IMR-90 (cell line): Measurements from ENCODE around the gene LEKR1. TPM values are rescaled to one million over a fixed set of nuclear protein-coding genes. Genes with fewer than 3 reads are reported as not detected.

Source experiments
- ATAC-seq: fragments of 200-7000 bp; cut with Tn5 transposase; 2 replicates; pipeline ENCODE4 v1.9.1; 2020; ENCODE audit warnings: low read depth, mild to moderate bottlenecking, moderate library complexity
- BruUV-seq: library from RNA; stranded (reverse); fragments of 400-500 nt; replicated peaks from 2 replicates; lab custom pipeline; 2021; lab: Mats Ljungman, UMichigan
- CTCF ChIA-PET: fragments of 300-600 bp; formaldehyde crosslinking; extraction: SDS; loops from one replicate; lab custom pipeline; 2021; ENCODE audit warnings: antibody characterized with exemption; lab: Yijun Ruan, JAX
- POLR2A ChIA-PET: fragments of 300-600 bp; sonication (Branson Sonifier 250); formaldehyde crosslinking; loops from one replicate; lab custom pipeline; 2022; ENCODE audit warnings: antibody characterized with exemption; ENCODE audit not compliant: unreplicated experiment; lab: Charles Lee
- DNase-seq: peaks from one replicate; pipeline ENCODE4 v3.0.0; 2013
- H2AFZ ChIP-seq: replicated peaks from 2 replicates; pipeline ENCODE3; 2013; ENCODE audit warnings: low read length, mild to moderate bottlenecking; ENCODE audit not compliant: poor library complexity
- H2AK5ac ChIP-seq: 2 replicates; pipeline ENCODE4 v1.6.1; 2013; ENCODE audit warnings: low read depth, low read length, inconsistent platforms
- H2AK9ac ChIP-seq: replicated peaks from 2 replicates; pipeline ENCODE3; 2013; ENCODE audit warnings: mild to moderate bottlenecking, low read depth, low read length, moderate library complexity; ENCODE audit not compliant: poor library complexity
- H2BK120ac ChIP-seq: 2 replicates; pipeline ENCODE4 v1.6.1; 2013; ENCODE audit warnings: low read depth, low read length, inconsistent platforms
- H2BK15ac ChIP-seq: 3 replicates; pipeline ENCODE4 v1.6.1; 2013; ENCODE audit warnings: low read depth, low read length, inconsistent platforms
- H2BK20ac ChIP-seq: 2 replicates; pipeline ENCODE4 v1.6.1; 2013; ENCODE audit warnings: low read depth, mild to moderate bottlenecking, inconsistent platforms, low read length, moderate library complexity
- H2BK5ac ChIP-seq: 2 replicates; pipeline ENCODE4 v1.6.1; 2013; ENCODE audit warnings: mild to moderate bottlenecking, low read depth, low read length, inconsistent platforms; ENCODE audit not compliant: poor library complexity, severe bottlenecking
- H3K14ac ChIP-seq: replicated peaks from 2 replicates; pipeline ENCODE4 v1.6.1; 2013; ENCODE audit warnings: low read depth, low read length, inconsistent platforms
- H3K18ac ChIP-seq: 2 replicates; pipeline ENCODE4 v1.6.1; 2013; ENCODE audit warnings: low read depth, low read length, control low read depth
- H3K23ac ChIP-seq: 2 replicates; pipeline ENCODE4 v1.6.1; 2013; ENCODE audit warnings: low read depth, low read length, inconsistent platforms
- H3K27ac ChIP-seq: 2 replicates; pipeline ENCODE4 v1.5.1; 2013; ENCODE audit warnings: mild to moderate bottlenecking, control low read depth, low read length; ENCODE audit not compliant: insufficient read depth
- H3K27me3 ChIP-seq: 2 replicates; pipeline ENCODE4 v1.6.1; 2013; ENCODE audit warnings: low read length; ENCODE audit not compliant: control insufficient read depth, insufficient read depth
- H3K36me3 ChIP-seq: 2 replicates; pipeline ENCODE4 v1.6.1; 2013; ENCODE audit warnings: low read length, mixed read lengths; ENCODE audit not compliant: control insufficient read depth, insufficient read depth
- H3K4ac ChIP-seq: 2 replicates; pipeline ENCODE4 v1.6.1; 2013; ENCODE audit warnings: low read depth, low read length, inconsistent platforms
- H3K4me1 ChIP-seq: 2 replicates; pipeline ENCODE4 v1.6.1; 2013; ENCODE audit warnings: low read length, mixed read lengths; ENCODE audit not compliant: control insufficient read depth, insufficient read depth
- H3K4me2 ChIP-seq: 2 replicates; pipeline ENCODE4 v1.6.1; 2013; ENCODE audit warnings: low read depth, mild to moderate bottlenecking, control low read depth, low read length, moderate library complexity
- H3K4me3 ChIP-seq: 2 replicates; pipeline ENCODE4 v1.5.1; 2013; ENCODE audit warnings: low read depth, mild to moderate bottlenecking, control low read depth, low read length, moderate library complexity; ENCODE audit not compliant: insufficient read depth
- H3K56ac ChIP-seq: 2 replicates; pipeline ENCODE4 v1.6.1; 2013; ENCODE audit warnings: low read length, inconsistent platforms; ENCODE audit not compliant: insufficient read depth; ENCODE audit errors: extremely low read depth
- H3K79me1 ChIP-seq, 2 experiments: 2 replicates each; pipeline ENCODE4 v1.6.1; 2013; ENCODE audit warnings: low read length in 2 of 2, inconsistent platforms in 1 of 2, low read depth in 1 of 2
- H3K9ac ChIP-seq: 2 replicates; pipeline ENCODE4 v1.6.1; 2013; ENCODE audit warnings: low read depth, low read length, control low read depth
- H3K9me1 ChIP-seq: 2 replicates; pipeline ENCODE4 v1.6.1; 2013; ENCODE audit warnings: low read length, inconsistent platforms; ENCODE audit not compliant: insufficient read depth
- H3K9me3 ChIP-seq: 2 replicates; pipeline ENCODE4 v1.6.1; 2013; ENCODE audit warnings: low read length; ENCODE audit not compliant: control insufficient read depth, insufficient read depth
- H4K20me1 ChIP-seq: 2 replicates; pipeline ENCODE4 v1.6.1; 2013; ENCODE audit warnings: low read length, inconsistent platforms; ENCODE audit not compliant: insufficient read depth
- H4K5ac ChIP-seq: 2 replicates; pipeline ENCODE4 v1.6.1; 2013; ENCODE audit warnings: mild to moderate bottlenecking, low read depth, low read length, control low read depth
- H4K8ac ChIP-seq, 2 experiments: 2 replicates each; pipeline ENCODE4 v1.6.1; 2013; ENCODE audit warnings: low read depth in 2 of 2, low read length in 2 of 2, control low read depth in 1 of 2, inconsistent platforms in 1 of 2
- H4K91ac ChIP-seq: 2 replicates; pipeline ENCODE4 v1.6.1; 2013; ENCODE audit warnings: low read depth, low read length, inconsistent platforms; ENCODE audit not compliant: insufficient read depth
- BHLHE40 ChIP-seq: fragments of 150-350 bp; IDR thresholded peaks from 2 replicates; pipeline ENCODE4 v1.6.1; 2016; ENCODE audit warnings: mild to moderate bottlenecking, low read depth, low read length
- CEBPB ChIP-seq: IDR thresholded peaks from 2 replicates; pipeline ENCODE4 v1.6.1; 2012; ENCODE audit warnings: low read depth, low read length, improper control_type of control experiment
- CHD1 ChIP-seq: IDR thresholded peaks from 2 replicates; pipeline ENCODE4 v1.6.1; 2012; ENCODE audit warnings: low read depth, low read length, improper control_type of control experiment
- FOS ChIP-seq: fragments of 150-350 bp; IDR thresholded peaks from 2 replicates; pipeline ENCODE4 v1.6.1; 2016; ENCODE audit warnings: low read depth, low read length
- MAFK ChIP-seq: IDR thresholded peaks from 2 replicates; pipeline ENCODE4 v1.6.1; 2012; ENCODE audit warnings: low read depth, low read length, improper control_type of control experiment
- MAZ ChIP-seq: IDR thresholded peaks from 2 replicates; pipeline ENCODE4 v1.6.1; 2012; ENCODE audit warnings: low read depth, mild to moderate bottlenecking, low read length, improper control_type of control experiment, moderate library complexity, borderline replicate concordance
- MXI1 ChIP-seq: IDR thresholded peaks from 2 replicates; pipeline ENCODE4 v1.6.1; 2012; ENCODE audit warnings: low read depth, mild to moderate bottlenecking, low read length, moderate library complexity, borderline replicate concordance
- NFE2L2 ChIP-seq: fragments of 150-350 bp; IDR thresholded peaks from 2 replicates; pipeline ENCODE4 v1.6.1; 2016; ENCODE audit warnings: low read depth, mild to moderate bottlenecking, low read length
- POLR2A ChIP-seq: IDR thresholded peaks from 2 replicates; pipeline ENCODE4 v1.6.1; 2012; ENCODE audit warnings: mild to moderate bottlenecking, low read depth, low read length
- RAD21 ChIP-seq: IDR thresholded peaks from 2 replicates; pipeline ENCODE4 v1.6.1; 2012; ENCODE audit warnings: low read length, improper control_type of control experiment
- RCOR1 ChIP-seq: IDR thresholded peaks from 2 replicates; pipeline ENCODE4 v1.6.1; 2012; ENCODE audit warnings: mild to moderate bottlenecking, low read length, improper control_type of control experiment; ENCODE audit not compliant: insufficient replicate concordance
- RFX5 ChIP-seq: IDR thresholded peaks from 2 replicates; pipeline ENCODE4 v1.8.0; 2012; ENCODE audit warnings: low read depth, mild to moderate bottlenecking, low read length, moderate library complexity
- SMC3 ChIP-seq: fragments of 150-350 bp; IDR thresholded peaks from 2 replicates; pipeline ENCODE4 v1.6.1; 2016; ENCODE audit warnings: low read depth, mild to moderate bottlenecking, antibody characterized with exemption, low read length, moderate library complexity
- dilution Hi-C: fragments of 300-500 bp; cut with HindIII; formaldehyde crosslinking; loops from one replicate; pipeline ENCODE4 v1.14.3; 2018; ENCODE audit warnings: low sequenced_read_pairs; ENCODE audit not compliant: unreplicated experiment
- in situ Hi-C: fragments of 300-500 bp; cut with MboI; formaldehyde crosslinking; loops from 3 replicates; pipeline ENCODE4 v1.14.3; 2019; ENCODE audit warnings: low sequenced_read_pairs, inconsistent platforms, mixed read lengths
- intact Hi-C: fragments of 100-400 bp; cut with micrococcal nuclease; formaldehyde crosslinking; loops from 2 replicates; pipeline ENCODE4 v1.10.0; 2022
- polyA plus RNA-seq, 3 experiments: library from polyadenylated mRNA; depleted of rRNA; stranded (reverse); fragments of >200 nt; gene quantifications; 2 replicates each; pipeline ENCODE4 v1.2.3, GENCODE V29; 2012; ENCODE audit warnings: low replicate concordance in 1 of 3
- total RNA-seq: library from RNA; depleted of rRNA; stranded (reverse); fragments of >200 nt; gene quantifications from 2 replicates; pipeline ENCODE4 v1.2.3, GENCODE V29; 2012
- TF ChIP-seq, protein P1 (sequence below): fragments of 150-350 bp; IDR thresholded peaks from 2 replicates; pipeline ENCODE4 v1.6.1; 2017; ENCODE audit warnings: mild to moderate bottlenecking, antibody characterized with exemption, low read length, low read depth
- TF ChIP-seq, protein P2 (sequence below): conservative IDR thresholded peaks from 2 replicates; pipeline ENCODE4 v1.5.1; 2012; ENCODE audit warnings: mild to moderate bottlenecking, low read depth, low read length, improper control_type of control experiment
- TF ChIP-seq, protein P3 (sequence below): fragments of 150-350 bp; IDR thresholded peaks from 2 replicates; pipeline ENCODE4 v1.6.1; 2016; ENCODE audit warnings: low read depth, mild to moderate bottlenecking, low read length, moderate library complexity, borderline replicate concordance

The LEKR1 gene
- total and polyA plus RNA-seq, 2 of the 4 experiments (the other 2 are of a cell fraction): 0.19 to 0.36 TPM

DNA sequence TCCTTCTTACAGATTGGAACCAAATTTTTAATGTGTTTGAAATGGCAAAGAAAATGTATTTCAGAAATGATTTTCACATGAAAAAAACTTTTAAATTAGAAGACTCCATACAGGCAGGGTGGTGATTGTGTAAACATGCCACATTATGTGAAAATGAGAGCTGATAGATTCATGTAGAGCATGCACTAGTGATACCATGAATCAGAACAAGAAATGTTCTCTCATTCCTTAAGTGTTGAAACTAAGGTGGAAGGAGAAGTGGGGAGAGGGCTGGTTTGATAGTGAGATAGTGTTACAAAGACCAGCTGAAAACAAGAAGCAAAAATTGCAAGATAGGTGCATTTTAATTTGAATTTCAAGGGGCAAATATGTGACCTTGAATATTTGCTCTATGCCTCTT lies 233.5 kb downstream of the LEKR1 start:
- H3K27me3 ChIP-seq: no peaks in the 10 kb centered on the region
- no peak overlapping the region for H3K23ac ChIP-seq
- ATAC-seq (no peak), DNase-seq (no peak)
- no peak overlapping the region for H4K8ac ChIP-seq
- no peak overlapping the region for H2BK15ac ChIP-seq
- H3K4ac ChIP-seq: no peak overlapping the region
- no peaks in the 10 kb centered on the region for H4K20me1 ChIP-seq
- H4K91ac ChIP-seq: no peak overlapping the region
- H3K9me1 ChIP-seq: no peaks in the 10 kb centered on the region; the same call in 1 of the 2 replicates
- intact Hi-C loops (no loop called here), dilution Hi-C loops (no loop called here), in situ Hi-C loops (no loop called here)
- H3K36me3 ChIP-seq: no peaks in the 10 kb centered on the region
- no peak overlapping the region for H3K18ac ChIP-seq
- H2BK20ac ChIP-seq: no peak overlapping the region
- BruUV-seq: no TSS peak
- no peak overlapping the region for H2AFZ ChIP-seq
- no peak overlapping the region for H2AK9ac ChIP-seq
- H3K27ac ChIP-seq: no peak overlapping the region
- ChIA-PET POLR2A (no interaction called here), CTCF (no interaction called here)
- H3K4me1 ChIP-seq: 0 out of 2 replicates have a peak, but pooled peaks cover 2% of the 10 kb centered on the region
- H3K4me2 ChIP-seq: no peak overlapping the region
- no peak overlapping the region for H2BK120ac ChIP-seq
- no peaks in the 10 kb centered on the region for H3K9me3 ChIP-seq
- TF ChIP-seq SMC3 (no peak), POLR2A (no peak), MAZ (no peak), NFE2L2 (no peak), FOS (no peak), MAFK (no peak), RFX5 (no peak), RAD21 (no peak), CHD1 (no peak), RCOR1 (no peak), MXI1 (no peak), CEBPB (no peak), BHLHE40 (no peak)
- TF ChIP-seq, protein P1, sequence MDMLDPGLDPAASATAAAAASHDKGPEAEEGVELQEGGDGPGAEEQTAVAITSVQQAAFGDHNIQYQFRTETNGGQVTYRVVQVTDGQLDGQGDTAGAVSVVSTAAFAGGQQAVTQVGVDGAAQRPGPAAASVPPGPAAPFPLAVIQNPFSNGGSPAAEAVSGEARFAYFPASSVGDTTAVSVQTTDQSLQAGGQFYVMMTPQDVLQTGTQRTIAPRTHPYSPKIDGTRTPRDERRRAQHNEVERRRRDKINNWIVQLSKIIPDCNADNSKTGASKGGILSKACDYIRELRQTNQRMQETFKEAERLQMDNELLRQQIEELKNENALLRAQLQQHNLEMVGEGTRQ: no peak
- TF ChIP-seq, protein P2, sequence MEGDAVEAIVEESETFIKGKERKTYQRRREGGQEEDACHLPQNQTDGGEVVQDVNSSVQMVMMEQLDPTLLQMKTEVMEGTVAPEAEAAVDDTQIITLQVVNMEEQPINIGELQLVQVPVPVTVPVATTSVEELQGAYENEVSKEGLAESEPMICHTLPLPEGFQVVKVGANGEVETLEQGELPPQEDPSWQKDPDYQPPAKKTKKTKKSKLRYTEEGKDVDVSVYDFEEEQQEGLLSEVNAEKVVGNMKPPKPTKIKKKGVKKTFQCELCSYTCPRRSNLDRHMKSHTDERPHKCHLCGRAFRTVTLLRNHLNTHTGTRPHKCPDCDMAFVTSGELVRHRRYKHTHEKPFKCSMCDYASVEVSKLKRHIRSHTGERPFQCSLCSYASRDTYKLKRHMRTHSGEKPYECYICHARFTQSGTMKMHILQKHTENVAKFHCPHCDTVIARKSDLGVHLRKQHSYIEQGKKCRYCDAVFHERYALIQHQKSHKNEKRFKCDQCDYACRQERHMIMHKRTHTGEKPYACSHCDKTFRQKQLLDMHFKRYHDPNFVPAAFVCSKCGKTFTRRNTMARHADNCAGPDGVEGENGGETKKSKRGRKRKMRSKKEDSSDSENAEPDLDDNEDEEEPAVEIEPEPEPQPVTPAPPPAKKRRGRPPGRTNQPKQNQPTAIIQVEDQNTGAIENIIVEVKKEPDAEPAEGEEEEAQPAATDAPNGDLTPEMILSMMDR: no peak
- TF ChIP-seq, protein P3, sequence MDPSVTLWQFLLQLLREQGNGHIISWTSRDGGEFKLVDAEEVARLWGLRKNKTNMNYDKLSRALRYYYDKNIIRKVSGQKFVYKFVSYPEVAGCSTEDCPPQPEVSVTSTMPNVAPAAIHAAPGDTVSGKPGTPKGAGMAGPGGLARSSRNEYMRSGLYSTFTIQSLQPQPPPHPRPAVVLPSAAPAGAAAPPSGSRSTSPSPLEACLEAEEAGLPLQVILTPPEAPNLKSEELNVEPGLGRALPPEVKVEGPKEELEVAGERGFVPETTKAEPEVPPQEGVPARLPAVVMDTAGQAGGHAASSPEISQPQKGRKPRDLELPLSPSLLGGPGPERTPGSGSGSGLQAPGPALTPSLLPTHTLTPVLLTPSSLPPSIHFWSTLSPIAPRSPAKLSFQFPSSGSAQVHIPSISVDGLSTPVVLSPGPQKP: no peak
- H3K9ac ChIP-seq: no peak overlapping the region
- H3K4me3 ChIP-seq: no peak overlapping the region
- no peaks in the 10 kb centered on the region for H3K79me1 ChIP-seq
- H4K5ac ChIP-seq: no peak overlapping the region
- H3K56ac ChIP-seq: no peak overlapping the region
- H3K14ac ChIP-seq: no peak overlapping the region
- no peak overlapping the region for H2BK5ac ChIP-seq
- H2AK5ac ChIP-seq: no peak overlapping the region
